Astrocyte (in vitro differentiated cells and primary cell): ENCODE measurements around the gene CMPK2. TPM values are rescaled to one million over a fixed set of nuclear protein-coding genes. Genes with fewer than 3 reads are reported as not detected.

ENCODE experiments used
- DNase-seq: peaks from one replicate; pipeline ENCODE4 v3.0.0-alpha.2; 2010; ENCODE audit warnings: low read depth
- FAIRE-seq: peaks from 2 replicates; lab custom pipeline; 2011; peaks lifted over from hg19 to GRCh38; lab: Jason Lieb, UNC
- H2AFZ ChIP-seq: 2 replicates; pipeline ENCODE4 v1.6.0; 2012; ENCODE audit warnings: low read depth, low read length, inconsistent platforms
- H3K27ac ChIP-seq: 2 replicates; pipeline ENCODE4 v1.5.1; 2011; ENCODE audit warnings: low read depth, low read length, inconsistent platforms
- H3K27me3 ChIP-seq: 2 replicates; pipeline ENCODE4 v1.6.0; 2011; ENCODE audit warnings: low read length, inconsistent platforms; ENCODE audit not compliant: insufficient read depth
- H3K36me3 ChIP-seq: 2 replicates; pipeline ENCODE4 v1.5.1; 2011; ENCODE audit warnings: low read length, inconsistent platforms; ENCODE audit not compliant: insufficient read depth
- H3K4me1 ChIP-seq: 2 replicates; pipeline ENCODE4 v1.5.1; 2011; ENCODE audit warnings: low read length, inconsistent platforms; ENCODE audit not compliant: insufficient read depth
- H3K4me2 ChIP-seq: 2 replicates; pipeline ENCODE4 v1.6.0; 2012; ENCODE audit warnings: low read length, inconsistent platforms
- H3K4me3 ChIP-seq: 2 replicates; pipeline ENCODE4 v1.5.1; 2011; ENCODE audit warnings: low read depth, mild to moderate bottlenecking, low read length, inconsistent platforms; ENCODE audit not compliant: insufficient read depth
- H3K79me2 ChIP-seq: 2 replicates; pipeline ENCODE4 v1.6.0; 2012; ENCODE audit warnings: mild to moderate bottlenecking, low read length, inconsistent platforms; ENCODE audit not compliant: insufficient read depth
- H3K9ac ChIP-seq: 2 replicates; pipeline ENCODE4 v1.6.0; 2012; ENCODE audit warnings: mild to moderate bottlenecking, low read length, inconsistent platforms
- H3K9me3 ChIP-seq: 2 replicates; pipeline ENCODE4 v1.5.1; 2012; ENCODE audit warnings: low read depth, mild to moderate bottlenecking, low read length, inconsistent platforms; ENCODE audit not compliant: insufficient read depth
- H4K20me1 ChIP-seq: 2 replicates; pipeline ENCODE4 v1.6.0; 2012; ENCODE audit warnings: low read length, inconsistent platforms; ENCODE audit not compliant: insufficient read depth
- H3K27ac Mint-ChIP-seq: one replicate; pipeline ENCODE4 v1.8.0; 2021; ENCODE audit warnings: mild to moderate bottlenecking, mixed read lengths; ENCODE audit not compliant: unreplicated experiment
- H3K27me3 Mint-ChIP-seq: one replicate; pipeline ENCODE4 v1.8.0; 2021; ENCODE audit warnings: low read depth, mixed read lengths; ENCODE audit not compliant: unreplicated experiment
- H3K36me3 Mint-ChIP-seq: one replicate; pipeline ENCODE4 v1.8.0; 2021; ENCODE audit warnings: low read depth, mixed read lengths; ENCODE audit not compliant: unreplicated experiment
- H3K4me1 Mint-ChIP-seq: one replicate; pipeline ENCODE4 v1.8.0; 2021; ENCODE audit warnings: low read depth, mixed read lengths; ENCODE audit not compliant: unreplicated experiment
- H3K4me3 Mint-ChIP-seq: one replicate; pipeline ENCODE4 v1.8.0; 2021; ENCODE audit warnings: mild to moderate bottlenecking, moderate library complexity, mixed read lengths; ENCODE audit not compliant: unreplicated experiment
- H3K9me3 Mint-ChIP-seq: one replicate; pipeline ENCODE4 v1.8.0; 2021; ENCODE audit warnings: mild to moderate bottlenecking, mixed read lengths; ENCODE audit not compliant: unreplicated experiment
- CTCF ChIP-seq: IDR thresholded peaks from 2 replicates; pipeline ENCODE4 v1.5.1; 2011; ENCODE audit warnings: low read depth, mild to moderate bottlenecking, inconsistent platforms, low read length, moderate library complexity; ENCODE audit not compliant: insufficient read depth
- EZH2 ChIP-seq: IDR thresholded peaks from 2 replicates; pipeline ENCODE4 v1.6.1; 2012; ENCODE audit warnings: mild to moderate bottlenecking, low read length, inconsistent platforms; ENCODE audit not compliant: insufficient read depth
- total RNA-seq: library from RNA; stranded (reverse); gene quantifications from 2 replicates; pipeline ENCODE4 v1.2.1, GENCODE V29; 2021

CMPK2 gene
- total RNA-seq, 1 donor from 2014 or later, result 32.5 TPM

GRCh38 chr2:6838673-6839319 is 26.9 kb downstream of the CMPK2 start:
- Mint-ChIP-seq H3K27me3 (peaks cover 2% of the 10 kb centered on the region), H3K36me3 (peaks cover 4% of the 10 kb centered on the region), H3K27ac (no peak overlapping the region), H3K4me1 (peaks cover 2% of the 10 kb centered on the region), H3K4me3 (no peak overlapping the region), H3K9me3 (peaks cover 14% of the 10 kb centered on the region)
- no peak for DNase-seq
- Histone ChIP-seq H3K79me2 (no peaks in the 10 kb centered on the region), H3K27ac (no peak overlapping the region), H3K4me2 (no peak overlapping the region), H3K36me3 (no peaks in the 10 kb centered on the region), H2AFZ (no peak overlapping the region), H3K4me3 (no peak overlapping the region), H3K27me3 (no peaks in the 10 kb centered on the region), H3K9ac (no peak overlapping the region), H4K20me1 (no peaks in the 10 kb centered on the region), H3K9me3 (peaks cover 5% of the 10 kb centered on the region), H3K4me1 (no peaks in the 10 kb centered on the region)
- no peak for TF ChIP-seq EZH2
- FAIRE-seq, result no peak

GRCh38 chr2:6835467-6835866 is 30.2 kb downstream of the CMPK2 start:
- H3K4me2 ChIP-seq, result no peak overlapping the region
- Mint-ChIP-seq H3K27me3 (no peaks in the 10 kb centered on the region), H3K9me3 (peaks cover 12% of the 10 kb centered on the region), H3K4me3 (no peak overlapping the region), H3K4me1 (peaks cover 2% of the 10 kb centered on the region), H3K36me3 (no peaks in the 10 kb centered on the region), H3K27ac (no peak overlapping the region)
- DNase-seq (peak; percentile 68), FAIRE-seq (no peak)
- no peak for TF ChIP-seq CTCF
- TF ChIP-seq EZH2, result no peak
- H3K36me3 ChIP-seq, result no peaks in the 10 kb centered on the region
- H3K4me3 ChIP-seq, result no peak overlapping the region
- no peak overlapping the region for H2AFZ ChIP-seq
- no peaks in the 10 kb centered on the region for H4K20me1 ChIP-seq
- H3K27me3 ChIP-seq, result no peaks in the 10 kb centered on the region
- H3K79me2 ChIP-seq, result no peaks in the 10 kb centered on the region
- no peak overlapping the region for H3K27ac ChIP-seq
- H3K9ac ChIP-seq, result no peak overlapping the region
- H3K4me1 ChIP-seq, result no peaks in the 10 kb centered on the region
- H3K9me3 ChIP-seq, result no peaks in the 10 kb centered on the region

- Mint-ChIP-seq H3K27me3 (no peaks in the 10 kb centered on the region), H3K9me3 (peaks cover 14% of the 10 kb centered on the region), H3K36me3 (no peaks in the 10 kb centered on the region), H3K4me3 (no peak overlapping the region), H3K27ac (no peak overlapping the region), H3K4me1 (peaks cover 2% of the 10 kb centered on the region)
- H3K4me3 ChIP-seq, result no peak overlapping the region
- FAIRE-seq (no peak), DNase-seq (no peak)
- TF ChIP-seq EZH2 (no peak), CTCF (no peak)
- no peaks in the 10 kb centered on the region for H3K9me3 ChIP-seq
- no peak overlapping the region for H2AFZ ChIP-seq
- no peaks in the 10 kb centered on the region for H3K4me1 ChIP-seq
- H3K27ac ChIP-seq, result no peak overlapping the region
- no peak overlapping the region for H3K9ac ChIP-seq
- H3K79me2 ChIP-seq, result no peaks in the 10 kb centered on the region
- no peak overlapping the region for H3K4me2 ChIP-seq
- H3K27me3 ChIP-seq, result no peaks in the 10 kb centered on the region
- no peaks in the 10 kb centered on the region for H4K20me1 ChIP-seq
- H3K36me3 ChIP-seq, result no peaks in the 10 kb centered on the region
These were observed 31.5 kb downstream of the CMPK2 start for GRCh38 chr2:6834163-6834562.
